Measurements from ENCODE around the gene OLA1. TPM values are rescaled to one million over a fixed set of nuclear protein-coding genes. Genes with fewer than 3 reads are reported as not detected.

Gene OLA1
- polyA plus RNA-seq, 1 donor from 2014 or later, result 134 TPM

GRCh38 chr2:174171686-174172445 lies 76.5 kb downstream of the OLA1 start:
- no peak overlapping the region for H3K4me2 ChIP-seq (ENCODE audit: low read length)
- H3K9me2 ChIP-seq (ENCODE audit: insufficient read depth, low read length), result no peaks in the 10 kb centered on the region
- H3K9me3 ChIP-seq (ENCODE audit: low read length), result peaks cover 7% of the 10 kb centered on the region
- H3K36me3 ChIP-seq (ENCODE audit: insufficient read depth, low read length), result no peaks in the 10 kb centered on the region
- TF ChIP-seq CTCF (IDR thresholded peaks at IDR 0.05; ENCODE audit: poor library complexity, severe bottlenecking) (no peak), REST (IDR thresholded peaks at IDR 0.05; ENCODE audit: borderline replicate concordance) (no peak), EZH2 (IDR thresholded peaks at IDR 0.05; ENCODE audit: borderline replicate concordance, insufficient read depth, low read length, poor library complexity, severe bottlenecking) (no peak), POLR2AphosphoS5 (IDR thresholded peaks at IDR 0.05) (no peak), TAF1 (IDR thresholded peaks at IDR 0.05; ENCODE audit: low read depth) (no peak), EP300 (conservative IDR thresholded peaks at IDR 0.05; ENCODE audit: poor library complexity, severe bottlenecking) (no peak), RAD21 (conservative IDR thresholded peaks at IDR 0.05) (no peak), MXI1 (conservative IDR thresholded peaks at IDR 0.05; ENCODE audit: poor library complexity, severe bottlenecking) (no peak), SMC3 (conservative IDR thresholded peaks at IDR 0.05; ENCODE audit: poor library complexity) (no peak)
- no peak overlapping the region for H3K27ac ChIP-seq (ENCODE audit: low read length)
- no peaks in the 10 kb centered on the region for H3K27me3 ChIP-seq (ENCODE audit: insufficient read depth, low read depth, low read length)
- H3F3A ChIP-seq (ENCODE audit: insufficient read depth, low read length, poor library complexity, severe bottlenecking), result no peaks in the 10 kb centered on the region
- H3K9ac ChIP-seq (ENCODE audit: low read length), result no peak overlapping the region
- no peaks in the 10 kb centered on the region for H4K20me1 ChIP-seq (ENCODE audit: insufficient read depth)
- H3K79me2 ChIP-seq (replicated peaks; ENCODE audit: insufficient read depth, low read length), result peaks cover 33% of the 10 kb centered on the region
- no peak overlapping the region for H3K4me3 ChIP-seq (ENCODE audit: low read length)
- H2AFZ ChIP-seq (ENCODE audit: low read depth, low read length), result no peak overlapping the region

GRCh38 chr2:174169372-174169771 lies 79.0 kb downstream of the OLA1 start:
- Histone ChIP-seq H3K79me2 (replicated peaks; ENCODE audit: insufficient read depth, low read length) (peaks cover 29% of the 10 kb centered on the region), H3K9me2 (ENCODE audit: insufficient read depth, low read length) (no peaks in the 10 kb centered on the region), H3K9ac (ENCODE audit: low read length) (no peak overlapping the region), H3K27me3 (ENCODE audit: insufficient read depth, low read depth, low read length) (no peaks in the 10 kb centered on the region), H3K36me3 (ENCODE audit: insufficient read depth, low read length) (no peaks in the 10 kb centered on the region), H3K27ac (ENCODE audit: low read length) (no peak overlapping the region), H3K4me2 (ENCODE audit: low read length) (no peak overlapping the region), H3K4me3 (ENCODE audit: low read length) (no peak overlapping the region), H2AFZ (ENCODE audit: low read depth, low read length) (no peak overlapping the region), H4K20me1 (ENCODE audit: insufficient read depth) (no peaks in the 10 kb centered on the region), H3F3A (ENCODE audit: insufficient read depth, low read length, poor library complexity, severe bottlenecking) (no peaks in the 10 kb centered on the region), H3K9me3 (ENCODE audit: low read length) (peaks cover 7% of the 10 kb centered on the region)
- no peak for TF ChIP-seq SMC3 (conservative IDR thresholded peaks at IDR 0.05; ENCODE audit: poor library complexity)
- TF ChIP-seq EP300 (conservative IDR thresholded peaks at IDR 0.05; ENCODE audit: poor library complexity, severe bottlenecking), result no peak
- no peak for TF ChIP-seq MXI1 (conservative IDR thresholded peaks at IDR 0.05; ENCODE audit: poor library complexity, severe bottlenecking)
- TF ChIP-seq REST (IDR thresholded peaks at IDR 0.05; ENCODE audit: borderline replicate concordance), result no peak
